Esophagus muscularis mucosa (tissue), 4 donors: Measurements from ENCODE around the gene RGS3. TPM values are rescaled to one million over a fixed set of nuclear protein-coding genes. Genes with fewer than 3 reads are reported as not detected.
A peak's percentile ranks its signal among the peaks of the same experiment; 100 is the strongest.

Experiments used
- DNase-seq: peaks from one replicate; pipeline ENCODE4 v3.0.0-alpha.2; 2017; ENCODE audit errors: extremely low spot score
- H3K27ac ChIP-seq, 4 donors: fragments of 200-600 bp; sonication (generic); replicated peaks in 1 of 4; 1 replicate in 3 of 4; 2 replicates in 1 of 4; pipeline ENCODE4 v1.5.1; 2016 to 2019; ENCODE audit warnings: mild to moderate bottlenecking in 1 of 4
- H3K27me3 ChIP-seq, 4 donors: fragments of 200-600 bp; sonication (generic); one replicate each; pipeline versions ENCODE4 v1.5.1 to v1.6.0; 2016 to 2019
- H3K36me3 ChIP-seq, 4 donors: fragments of 200-600 bp; sonication (generic); one replicate each; pipeline ENCODE4 v1.5.1; 2016 to 2019
- H3K4me1 ChIP-seq, 4 donors: fragments of 200-600 bp; sonication (generic); one replicate each; pipeline ENCODE4 v1.5.1; 2016 to 2019
- H3K4me3 ChIP-seq, 4 donors: fragments of 200-600 bp; sonication (generic); 1 replicate in 2 of 4; 2 replicates in 2 of 4; pipeline ENCODE4 v1.5.1; 2016 to 2019; ENCODE audit warnings: mild to moderate bottlenecking in 4 of 4, moderate library complexity in 1 of 4
- H3K9me3 ChIP-seq, 4 donors: fragments of 200-600 bp; sonication (generic); 1 replicate in 3 of 4; 2 replicates in 1 of 4; pipeline ENCODE4 v1.5.1; 2016 to 2019
- CTCF ChIP-seq, 3 experiments: fragments of 200-600 bp in 2 of 3; fragments of 450-650 bp in 1 of 3; sonication (generic) in 2 of 3; IDR thresholded peaks; one replicate each; pipeline ENCODE4 v1.5.1; 2017 to 2019; ENCODE audit warnings: antibody characterized with exemption in 3 of 3, mild to moderate bottlenecking in 2 of 3, moderate library complexity in 1 of 3
- EP300 ChIP-seq: sonication (generic); formaldehyde crosslinking; IDR thresholded peaks from one replicate; pipeline ENCODE4 v1.6.1; 2017; ENCODE audit warnings: antibody characterized with exemption
- POLR2A ChIP-seq: fragments of 450-650 bp; IDR thresholded peaks from one replicate; pipeline ENCODE4 v1.6.1; 2017; ENCODE audit warnings: antibody characterized with exemption, moderate library complexity, mild to moderate bottlenecking, low read depth
- POLR2AphosphoS5 ChIP-seq, 2 donors: sonication (generic); formaldehyde crosslinking; IDR thresholded peaks; one replicate each; pipeline ENCODE4 v1.6.1; 2017; ENCODE audit warnings: antibody characterized with exemption in 2 of 2
- WGBS: methylation state at CpG from one replicate; pipeline ENCODE4 v1.1.5; 2018; 5-methylcytosine and 5-hydroxymethylcytosine counted together
- intact Hi-C: fragments of 100-400 bp; cut with DNase I; formaldehyde crosslinking; loops from one replicate; pipeline ENCODE4 v1.15.1; 2023
- total RNA-seq, 4 donors: library from RNA; depleted of rRNA; stranded (reverse); fragments of >200 nt; gene quantifications; one replicate each; pipeline versions ENCODE4 v1.1.0 to v1.2.1, GENCODE V29; 2016

RGS3 gene
- total RNA-seq, 4 donors from 2014 or later = 37.3 to 121 (median 68.5) TPM

DNA sequence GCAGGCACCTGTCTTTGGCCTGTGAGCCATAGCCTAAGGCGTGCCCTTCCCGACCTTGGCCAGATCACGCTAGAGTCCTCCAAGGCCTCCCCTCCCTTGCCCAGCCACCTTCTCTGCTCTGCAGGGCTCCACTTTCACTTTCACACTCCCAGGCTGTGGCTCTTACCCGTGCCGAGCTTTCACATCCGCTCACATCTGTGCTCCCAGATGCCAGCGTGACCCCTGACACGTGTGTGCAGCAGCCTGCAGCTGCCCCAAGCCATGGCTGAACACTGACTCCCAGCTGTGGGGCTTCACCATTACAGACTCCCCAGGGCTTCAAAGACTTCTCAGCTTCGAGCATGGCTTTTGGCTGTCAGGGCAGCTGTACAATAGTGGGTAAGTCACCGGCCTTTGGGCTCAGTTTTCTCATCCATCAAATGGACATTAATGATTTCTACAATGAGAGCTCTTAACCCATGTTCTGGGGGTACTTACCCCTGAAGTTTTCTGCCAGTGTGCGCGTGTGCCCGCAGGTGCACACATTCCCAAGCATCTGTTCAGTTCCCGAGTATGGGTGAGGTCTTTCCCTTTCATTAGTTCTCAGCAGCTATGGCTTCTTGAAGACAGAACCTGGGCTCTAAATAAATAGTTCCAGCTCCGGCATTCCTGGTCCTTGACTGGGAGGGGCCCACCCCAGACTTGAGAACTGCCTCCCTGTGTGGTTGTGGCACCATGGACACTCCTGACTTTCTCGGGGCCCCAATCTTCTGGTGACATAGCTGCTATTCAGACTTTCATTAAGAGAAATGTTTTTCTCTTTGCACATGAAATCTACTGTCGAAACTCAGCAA, 118.6 kb downstream of the RGS3 start:
- no peak for DNase-seq
- peak overlapping the region; percentile 75 to 79 (median 78) for H3K27ac ChIP-seq
- peaks cover 12 to 32% (median 26%) of the 10 kb centered on the region in 4 donors for H3K36me3 ChIP-seq
- 35% methylated on average over 12 of the region's 17 CpGs for WGBS
- H3K27me3 ChIP-seq = no peaks in the 10 kb centered on the region
- no peaks in the 10 kb centered on the region for H3K9me3 ChIP-seq
- peaks cover 73 to 85% (median 81%) of the 10 kb centered on the region in 4 donors for H3K4me1 ChIP-seq
- TF ChIP-seq POLR2A = no peak
- TF ChIP-seq CTCF (IDR thresholded peaks at IDR 0.05) = peak; percentile 47 to 58 (median 49)
- peak; percentile 60 to 74 for TF ChIP-seq POLR2AphosphoS5 (IDR thresholded peaks at IDR 0.05)
- peak overlapping the region; percentile 23 to 42 (median 30) for H3K4me3 ChIP-seq
- intact Hi-C loops = no loop called here

GRCh38 chr9:113582698-113583200, 119.2 kb downstream of the RGS3 start:
- TF ChIP-seq EP300 (no peak), POLR2A (no peak), CTCF (IDR thresholded peaks at IDR 0.05) (no peak), POLR2AphosphoS5 (IDR thresholded peaks at IDR 0.05) (no peak)
- H3K9me3 ChIP-seq = no peaks in the 10 kb centered on the region
- peaks cover 73 to 86% (median 81%) of the 10 kb centered on the region in 4 donors for H3K4me1 ChIP-seq
- intact Hi-C loops = no loop called here
- 83% methylated on average over 6 of the region's 6 CpGs for WGBS
- H3K4me3 ChIP-seq = no peak overlapping the region
- DNase-seq = no peak
- peak overlapping the region; percentile 75 to 79 (median 78) for H3K27ac ChIP-seq
- H3K36me3 ChIP-seq = peaks cover 12 to 32% (median 26%) of the 10 kb centered on the region in 4 donors
- no peaks in the 10 kb centered on the region for H3K27me3 ChIP-seq

- peak overlapping the region; percentile 6 to 79 (median 76) for H3K27ac ChIP-seq
- DNase-seq = no peak
- H3K36me3 ChIP-seq = peaks cover 12 to 32% (median 26%) of the 10 kb centered on the region in 4 donors
- H3K4me3 ChIP-seq = no peak overlapping the region
- WGBS = 96% methylated on average over 23 of the region's 31 CpGs
- H3K27me3 ChIP-seq = no peaks in the 10 kb centered on the region
- H3K9me3 ChIP-seq = no peaks in the 10 kb centered on the region
- peaks cover 73 to 86% (median 80%) of the 10 kb centered on the region in 4 donors for H3K4me1 ChIP-seq
- intact Hi-C loops = no loop called here
- TF ChIP-seq CTCF (IDR thresholded peaks at IDR 0.05) = no peak
- TF ChIP-seq POLR2A = no peak
Measured at GRCh38 chr9:113583511-113584427, 120.2 kb downstream of the RGS3 start.

- intact Hi-C loops = no loop called here
- TF ChIP-seq POLR2AphosphoS5 (IDR thresholded peaks at IDR 0.05) (no peak), EP300 (no peak), POLR2A (no peak)
- no peak overlapping the region for H3K27ac ChIP-seq
- H3K27me3 ChIP-seq = no peaks in the 10 kb centered on the region
- no peak overlapping the region for H3K4me3 ChIP-seq
- 88% methylated on average over 5 of the region's 5 CpGs for WGBS
- H3K4me1 ChIP-seq = peaks cover 71 to 86% (median 80%) of the 10 kb centered on the region in 4 donors
- no peak for DNase-seq
- peaks cover 12 to 32% (median 26%) of the 10 kb centered on the region in 4 donors for H3K36me3 ChIP-seq
- H3K9me3 ChIP-seq = no peaks in the 10 kb centered on the region
Measured at GRCh38 chr9:113584428-113585084, 121.0 kb downstream of the RGS3 start.
